Esophagus muscularis mucosa (tissue), 4 donors: Measurements from ENCODE around the gene B3GALT4.

Source experiments
- CTCF ChIP-seq, 3 experiments: fragments of 200-600 bp in 2 of 3; fragments of 450-650 bp in 1 of 3; sonication (generic) in 2 of 3; IDR thresholded peaks; one replicate each; pipeline ENCODE4 v1.5.1; 2017 to 2019; ENCODE audit warnings: antibody characterized with exemption in 3 of 3, mild to moderate bottlenecking in 2 of 3, moderate library complexity in 1 of 3
- EP300 ChIP-seq: sonication (generic); formaldehyde crosslinking; IDR thresholded peaks from one replicate; pipeline ENCODE4 v1.6.1; 2017; ENCODE audit warnings: antibody characterized with exemption
- POLR2A ChIP-seq: fragments of 450-650 bp; IDR thresholded peaks from one replicate; pipeline ENCODE4 v1.6.1; 2017; ENCODE audit warnings: antibody characterized with exemption, moderate library complexity, mild to moderate bottlenecking, low read depth

- no peak for TF ChIP-seq EP300
- TF ChIP-seq CTCF (IDR thresholded peaks at IDR 0.05) = no peak
- no peak for TF ChIP-seq POLR2A
These were observed 40.4 kb downstream of the B3GALT4 start for GRCh38 chr6:33317419-33317668.
